K562 (cell line): ENCODE data around the gene DCAF8. TPM values are rescaled to one million over a fixed set of nuclear protein-coding genes. Genes with fewer than 3 reads are reported as not detected.

Source experiments
- ATAC-seq: fragments of 200-7000 bp; cut with Tn5 transposase; 3 replicates; pipeline ENCODE4 v1.9.1; 2020; ENCODE audit warnings: moderate library complexity
- BruUV-seq: library from RNA; stranded (reverse); fragments of 400-500 nt; replicated peaks from 2 replicates; lab custom pipeline; 2021; lab: Mats Ljungman, UMichigan
- CTCF ChIA-PET: fragments of 300-600 bp; formaldehyde crosslinking; extraction: SDS; loops from one replicate; lab custom pipeline; 2021; ENCODE audit warnings: low intra/inter-chr PET ratio; lab: Yijun Ruan, JAX
- POLR2A ChIA-PET: fragments of 300-600, 350-650 bp; sonication (Branson Sonifier 250); formaldehyde crosslinking; extraction: SDS; loops from one replicate; lab custom pipeline; 2021; ENCODE audit warnings: antibody characterized with exemption, inconsistent platforms; lab: Yijun Ruan, JAX
- DNase-seq, 4 experiments: peaks; one replicate each; pipeline versions ENCODE4 v3.0.0 to v3.0.0-alpha.2; 2011 to 2018; ENCODE audit warnings: low spot score in 3 of 4, mixed read lengths in 3 of 4; ENCODE audit errors: extremely low read depth in 1 of 4
- FAIRE-seq: peaks from 2 replicates; lab custom pipeline; 2011; peaks lifted over from hg19 to GRCh38; lab: Jason Lieb, UNC
- H2AFZ ChIP-seq: 2 replicates; pipeline ENCODE4 v1.6.0; 2011; ENCODE audit warnings: low read depth, low read length, control low read depth, inconsistent platforms
- H3K27ac ChIP-seq: fragments of 200-600 bp; 3 replicates; pipeline ENCODE4 v1.8.0; 2011; ENCODE audit warnings: low read depth, mild to moderate bottlenecking, control low read depth, inconsistent platforms, low read length, moderate library complexity, mixed read lengths; ENCODE audit errors: extremely low read depth
- H3K27me3 ChIP-seq, 2 experiments: fragments of 300-600 bp in 1 of 2; 2 replicates in 1 of 2; 3 replicates in 1 of 2; pipeline versions ENCODE4 v1.6.0 to v1.8.0; 2011; ENCODE audit warnings: inconsistent platforms in 2 of 2, low read length in 2 of 2, mild to moderate bottlenecking in 1 of 2, mixed read lengths in 1 of 2, moderate library complexity in 1 of 2; ENCODE audit not compliant: control insufficient read depth in 2 of 2, insufficient read depth in 2 of 2
- H3K36me3 ChIP-seq: fragments of 300-600 bp; 3 replicates; pipeline ENCODE4 v1.8.0; 2011; ENCODE audit warnings: mild to moderate bottlenecking, low read length, inconsistent platforms; ENCODE audit not compliant: control insufficient read depth, insufficient read depth
- H3K4me1 ChIP-seq, 2 experiments: fragments of 200-600 bp in 1 of 2; replicated peaks in 1 of 2; 2 replicates in 1 of 2; 3 replicates in 1 of 2; pipeline versions ENCODE4 v1.5.1 to v1.8.0; 2011; ENCODE audit warnings: inconsistent platforms in 2 of 2, low read length in 2 of 2, mild to moderate bottlenecking in 1 of 2, mixed read lengths in 1 of 2, moderate library complexity in 1 of 2; ENCODE audit not compliant: control insufficient read depth in 2 of 2, insufficient read depth in 2 of 2
- H3K4me2 ChIP-seq: 2 replicates; pipeline ENCODE4 v1.6.1; 2011; ENCODE audit warnings: low read length, control low read depth, inconsistent platforms, mixed read lengths; ENCODE audit not compliant: insufficient read depth
- H3K4me3 ChIP-seq: fragments of 200-600 bp; sonication (generic), shearing (Covaris generic); 2 replicates; pipeline ENCODE4 v1.5.1; 2016; ENCODE audit warnings: control low read depth, inconsistent platforms
- H3K79me2 ChIP-seq: fragments of 200-600 bp; 3 replicates; pipeline ENCODE4 v1.8.0; 2011; ENCODE audit warnings: low read length, inconsistent platforms; ENCODE audit not compliant: control insufficient read depth, insufficient read depth
- H3K9ac ChIP-seq, 2 experiments: 2 replicates each; pipeline versions ENCODE4 v1.6.0 to v1.6.1; 2011; ENCODE audit warnings: low read depth in 2 of 2, low read length in 2 of 2, control low read depth in 1 of 2, inconsistent platforms in 1 of 2, mild to moderate bottlenecking in 1 of 2, mixed read lengths in 1 of 2; ENCODE audit not compliant: insufficient read depth in 1 of 2
- H3K9me1 ChIP-seq: one replicate; pipeline ENCODE4 v1.6.0; 2011; ENCODE audit warnings: inconsistent platforms, mild to moderate bottlenecking, low read length, moderate library complexity; ENCODE audit not compliant: control insufficient read depth, insufficient read depth
- H3K9me3 ChIP-seq: replicated peaks from 2 replicates; pipeline ENCODE4 v1.5.1; 2011; ENCODE audit warnings: low read depth, low read length, inconsistent platforms; ENCODE audit not compliant: control insufficient read depth, insufficient read depth
- H4K20me1 ChIP-seq: replicated peaks from 2 replicates; pipeline ENCODE4 v1.6.1; 2011; ENCODE audit warnings: low read length, inconsistent platforms, mixed read lengths; ENCODE audit not compliant: control insufficient read depth, insufficient read depth
- HNRNPH1 ChIP-seq: fragments of 200-400 bp; formaldehyde crosslinking; optimal IDR thresholded peaks from 2 replicates; pipeline ENCODE3; 2017; ENCODE audit warnings: low read depth, mild to moderate bottlenecking, low read length, moderate library complexity
- ILK ChIP-seq: fragments of 450-650 bp; IDR thresholded peaks from 2 replicates; pipeline ENCODE4 v1.6.1; 2016; ENCODE audit warnings: missing genetic modification characterization, low read depth, mild to moderate bottlenecking, missing compliant biosample characterization, moderate library complexity, borderline replicate concordance
- KDM2B ChIP-seq: fragments of 250-450 bp; sonication (Bioruptor Pico); IDR thresholded peaks from 2 replicates; pipeline ENCODE4 v1.8.0; 2021; ENCODE audit warnings: mild to moderate bottlenecking, moderate library complexity
- LCOR ChIP-seq: sonication (generic); formaldehyde crosslinking; IDR thresholded peaks from 2 replicates; pipeline ENCODE4 v1.8.0; 2022; ENCODE audit warnings: mild to moderate bottlenecking, missing genetic modification reagents
- PURB ChIP-seq: sonication (generic); formaldehyde crosslinking; IDR thresholded peaks from 2 replicates; pipeline ENCODE4 v1.9.0; 2021; ENCODE audit warnings: low read depth, mild to moderate bottlenecking, missing genetic modification reagents
- SMAD1 ChIP-seq: fragments of 150-350 bp; IDR thresholded peaks from 2 replicates; pipeline ENCODE4 v1.6.1; 2014; ENCODE audit warnings: low read length, low read depth; ENCODE audit not compliant: partially characterized antibody
- SMARCA4 ChIP-seq: fragments of 450-650 bp; IDR thresholded peaks from 2 replicates; pipeline ENCODE4 v1.6.1; 2016
- TGIF2 ChIP-seq: sonication (generic); formaldehyde crosslinking; IDR thresholded peaks from 2 replicates; pipeline ENCODE4 v1.8.1; 2022; ENCODE audit warnings: mild to moderate bottlenecking, missing genetic modification reagents, moderate library complexity
- ZZZ3 ChIP-seq: fragments of 450-650 bp; IDR thresholded peaks from 2 replicates; pipeline ENCODE4 v1.6.1; 2016; ENCODE audit warnings: antibody characterized with exemption, mild to moderate bottlenecking, moderate library complexity
- WGBS: fragments of 100-300 bp; shearing (Covaris generic); methylation state at CpG from one replicate; pipeline ENCODE4 v1.1.6; 2016; ENCODE audit warnings: low coverage, mixed read lengths; ENCODE audit not compliant: insufficient coverage; ENCODE audit errors: missing lambda C conversion rate; 5-methylcytosine and 5-hydroxymethylcytosine counted together
- in situ Hi-C: fragments of 300-500 bp; cut with MboI; formaldehyde crosslinking; loops from 4 replicates; pipeline ENCODE4 v1.15.0; 2018; ENCODE audit warnings: inconsistent platforms, mixed read lengths
- intact Hi-C: fragments of 100-400 bp; cut with micrococcal nuclease; formaldehyde crosslinking; loops from 2 replicates; pipeline ENCODE4 v1.14.2; 2022
- polyA plus RNA-seq, 8 experiments: library from polyadenylated mRNA; depleted of rRNA in 4 of 8; stranded (reverse) in 5 of 8; unstranded in 3 of 8; fragments of >200 nt; fragmentation: Nextera tagmentation in 2 of 8; fragmentation: Illumina TruSeq in 1 of 8; extraction: Ambion mirVana in 2 of 8; extraction: Trizol in 1 of 8; gene quantifications; 2 replicates each; pipeline versions ENCODE4 v1.2.1 to v1.2.3, GENCODE V29; 2011 to 2014; ENCODE audit warnings: inconsistent platforms in 1 of 8, missing spikeins in 1 of 8
- total RNA-seq, 7 experiments: library from RNA; depleted of rRNA in 6 of 7; stranded (reverse); fragments of >200 nt in 6 of 7; fragmentation: Illumina TruSeq in 2 of 7; extraction: Trizol in 2 of 7; gene quantifications; 2 replicates each; pipeline versions ENCODE4 v1.2.1 to v1.2.3, GENCODE V29; 2011 to 2021; ENCODE audit warnings: low replicate concordance in 1 of 7
- TF ChIP-seq, protein P1 (sequence below): fragments of 450-650 bp; formaldehyde crosslinking; IDR thresholded peaks from 2 replicates; pipeline ENCODE4 v1.4.0; 2022; ENCODE audit warnings: missing genetic modification characterization
- TF ChIP-seq, protein P2 (sequence below): fragments of 450-650 bp; conservative IDR thresholded peaks from 2 replicates; pipeline ENCODE4 v1.6.1; 2016; ENCODE audit warnings: missing genetic modification characterization, low read depth, mild to moderate bottlenecking, control low read depth, missing compliant biosample characterization

Gene DCAF8
- total and polyA plus RNA-seq, 9 of the 15 experiments (the other 6 are each of a cell fraction or from before 2014, with no cell fraction given) = 11.6 to 149 (median 81.3) TPM

DNA sequence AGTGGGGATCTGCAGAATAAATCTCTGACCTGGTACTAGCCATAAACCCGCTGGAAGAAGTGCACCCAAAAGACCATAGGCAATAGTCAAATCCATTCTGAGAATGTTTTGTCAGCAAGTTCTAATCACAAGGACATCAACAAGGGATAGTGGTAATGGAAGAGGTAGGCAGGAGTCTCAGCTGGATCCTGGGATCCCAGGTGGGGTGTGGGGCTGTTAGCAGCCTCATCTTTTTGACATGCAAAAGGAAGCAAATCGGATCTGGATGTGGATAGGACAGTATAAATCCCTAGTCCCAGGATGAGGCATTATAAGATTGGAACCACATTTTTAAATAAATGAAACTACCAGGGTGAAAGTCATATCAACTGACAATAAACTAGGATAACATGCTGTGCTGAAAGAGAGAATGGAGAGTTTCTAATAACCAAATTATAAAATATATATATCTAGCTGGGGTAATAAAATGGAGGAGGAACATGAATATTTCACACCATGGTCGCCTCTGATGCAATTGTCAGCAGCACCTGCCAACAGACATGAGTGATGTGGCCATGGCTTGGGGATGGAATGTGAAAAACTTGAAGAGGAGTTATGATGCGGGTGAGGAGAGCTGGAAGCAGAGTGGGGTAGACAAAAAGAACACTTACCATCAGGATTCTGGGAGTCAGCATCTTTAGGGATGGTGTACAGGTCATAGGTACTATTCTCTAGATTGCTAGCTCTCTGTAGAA lies 46.3 kb upstream of the DCAF8 start:
- 93% methylated on average over 4 of the region's 4 CpGs for WGBS
- DNase-seq = no peak
- intact Hi-C loops = no loop called here
- peaks cover 89% of the 10 kb centered on the region for H3K36me3 ChIP-seq
- no peaks in the 10 kb centered on the region for H3K4me1 ChIP-seq
- H3K4me3 ChIP-seq = no peak overlapping the region
- no TSS peak for BruUV-seq
- no peak for TF ChIP-seq HNRNPH1
- TF ChIP-seq ZZZ3 = 0 out of 2 replicates have a peak, but pooled peaks have one; percentile 15
- ChIA-PET POLR2A (interaction anchor here (0.6 to 2.5 kb wide), 4 partner anchors 11 to 505 kb away, joined by 3 to 7 read pairs (median 4); no protein-coding TSS in a partner anchor), CTCF (no interaction called here)
- no peaks in the 10 kb centered on the region for H3K9me1 ChIP-seq
- H3K9ac ChIP-seq = no peak overlapping the region
- ATAC-seq = no peak
- H3K27ac ChIP-seq = no peak overlapping the region
- no peak overlapping the region for H2AFZ ChIP-seq
- H4K20me1 ChIP-seq = no peaks in the 10 kb centered on the region
- no peak overlapping the region for H3K4me2 ChIP-seq
- no peaks in the 10 kb centered on the region for H3K27me3 ChIP-seq
- FAIRE-seq = no peak
- H3K79me2 ChIP-seq = no peaks in the 10 kb centered on the region
- no peaks in the 10 kb centered on the region for H3K9me3 ChIP-seq
- in situ Hi-C loops = no loop called here

DNA sequence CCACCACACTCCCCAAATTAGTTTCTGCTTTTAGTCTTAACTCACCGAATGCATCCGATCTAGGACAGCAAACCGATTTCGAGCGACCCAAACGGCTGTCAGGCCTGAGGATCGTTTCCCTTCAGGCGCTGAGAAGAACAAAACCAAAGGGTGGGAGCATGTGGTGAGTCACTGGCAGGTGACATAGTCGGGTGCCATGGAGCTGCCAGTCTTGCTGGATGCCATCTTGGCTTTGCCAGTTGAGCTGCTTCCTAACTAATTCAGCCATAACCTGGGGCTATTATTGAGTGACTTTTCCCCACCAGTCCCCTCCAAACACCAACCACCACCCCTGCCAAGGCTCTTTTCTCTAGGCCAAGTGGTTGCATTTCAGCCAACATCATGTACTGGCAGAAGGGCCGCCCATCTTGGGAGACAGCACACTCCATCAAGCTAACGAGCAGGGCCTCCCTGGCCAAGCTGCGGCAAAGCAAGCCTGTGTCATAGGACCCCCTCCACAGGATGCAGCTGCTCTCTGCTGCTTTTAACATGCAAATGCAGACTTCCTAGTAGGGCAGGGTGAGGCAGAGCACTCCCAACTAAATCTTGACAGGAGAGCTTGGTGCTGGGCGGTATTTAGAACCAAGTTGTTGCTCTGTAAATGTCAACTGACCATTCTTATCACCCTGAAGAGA lies 44.9 kb upstream of the DCAF8 start:
- no peak for ATAC-seq
- Histone ChIP-seq H3K4me3 (no peak overlapping the region), H3K4me1 (no peaks in the 10 kb centered on the region), H3K9me1 (no peaks in the 10 kb centered on the region), H3K79me2 (no peaks in the 10 kb centered on the region), H4K20me1 (no peaks in the 10 kb centered on the region), H3K27ac (no peak overlapping the region), H2AFZ (no peak overlapping the region), H3K27me3 (no peaks in the 10 kb centered on the region), H3K36me3 (peaks cover 88% of the 10 kb centered on the region), H3K4me2 (no peak overlapping the region), H3K9me3 (no peaks in the 10 kb centered on the region), H3K9ac (no peak overlapping the region)
- CTCF ChIA-PET = no interaction called here
- intact Hi-C loops = no loop called here
- in situ Hi-C loops = no loop called here
- no TSS peak for BruUV-seq
- WGBS = 96% methylated on average over 13 of the region's 13 CpGs
- no peak for DNase-seq
- POLR2A ChIA-PET = interaction anchor here (0.6 to 2.5 kb wide), 4 partner anchors 9 to 194 kb away, joined by 3 to 7 read pairs (median 4); no protein-coding TSS in a partner anchor
- no peak for FAIRE-seq
- no peak for TF ChIP-seq PURB
- TF ChIP-seq SMARCA4 = no peak
- TF ChIP-seq, protein P1, sequence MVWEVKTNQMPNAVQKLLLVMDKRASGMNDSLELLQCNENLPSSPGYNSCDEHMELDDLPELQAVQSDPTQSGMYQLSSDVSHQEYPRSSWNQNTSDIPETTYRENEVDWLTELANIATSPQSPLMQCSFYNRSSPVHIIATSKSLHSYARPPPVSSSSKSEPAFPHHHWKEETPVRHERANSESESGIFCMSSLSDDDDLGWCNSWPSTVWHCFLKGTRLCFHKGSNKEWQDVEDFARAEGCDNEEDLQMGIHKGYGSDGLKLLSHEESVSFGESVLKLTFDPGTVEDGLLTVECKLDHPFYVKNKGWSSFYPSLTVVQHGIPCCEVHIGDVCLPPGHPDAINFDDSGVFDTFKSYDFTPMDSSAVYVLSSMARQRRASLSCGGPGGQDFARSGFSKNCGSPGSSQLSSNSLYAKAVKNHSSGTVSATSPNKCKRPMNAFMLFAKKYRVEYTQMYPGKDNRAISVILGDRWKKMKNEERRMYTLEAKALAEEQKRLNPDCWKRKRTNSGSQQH (CRISPR knock-in tag) = no peak
- no peak for TF ChIP-seq TGIF2 (CRISPR knock-in tag)
- TF ChIP-seq LCOR = no peak
- TF ChIP-seq, protein P2, sequence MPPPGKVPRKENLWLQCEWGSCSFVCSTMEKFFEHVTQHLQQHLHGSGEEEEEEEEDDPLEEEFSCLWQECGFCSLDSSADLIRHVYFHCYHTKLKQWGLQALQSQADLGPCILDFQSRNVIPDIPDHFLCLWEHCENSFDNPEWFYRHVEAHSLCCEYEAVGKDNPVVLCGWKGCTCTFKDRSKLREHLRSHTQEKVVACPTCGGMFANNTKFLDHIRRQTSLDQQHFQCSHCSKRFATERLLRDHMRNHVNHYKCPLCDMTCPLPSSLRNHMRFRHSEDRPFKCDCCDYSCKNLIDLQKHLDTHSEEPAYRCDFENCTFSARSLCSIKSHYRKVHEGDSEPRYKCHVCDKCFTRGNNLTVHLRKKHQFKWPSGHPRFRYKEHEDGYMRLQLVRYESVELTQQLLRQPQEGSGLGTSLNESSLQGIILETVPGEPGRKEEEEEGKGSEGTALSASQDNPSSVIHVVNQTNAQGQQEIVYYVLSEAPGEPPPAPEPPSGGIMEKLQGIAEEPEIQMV (tag) = no peak
- no peak for TF ChIP-seq ILK (tag)
- TF ChIP-seq SMAD1 = no peak
- no peak for TF ChIP-seq KDM2B
